ENCODE results near the gene UTP4. TPM values are rescaled to one million over a fixed set of nuclear protein-coding genes. Genes with fewer than 3 reads are reported as not detected.
"Not testable (repeated sequence)": the region's sequence is repeated elsewhere in the genome, so short reads cannot be mapped to it uniquely, and the experiment has no call there.

Gene UTP4
- total RNA-seq, 1 experiment from 2014 or later: 56.1 TPM

DNA sequence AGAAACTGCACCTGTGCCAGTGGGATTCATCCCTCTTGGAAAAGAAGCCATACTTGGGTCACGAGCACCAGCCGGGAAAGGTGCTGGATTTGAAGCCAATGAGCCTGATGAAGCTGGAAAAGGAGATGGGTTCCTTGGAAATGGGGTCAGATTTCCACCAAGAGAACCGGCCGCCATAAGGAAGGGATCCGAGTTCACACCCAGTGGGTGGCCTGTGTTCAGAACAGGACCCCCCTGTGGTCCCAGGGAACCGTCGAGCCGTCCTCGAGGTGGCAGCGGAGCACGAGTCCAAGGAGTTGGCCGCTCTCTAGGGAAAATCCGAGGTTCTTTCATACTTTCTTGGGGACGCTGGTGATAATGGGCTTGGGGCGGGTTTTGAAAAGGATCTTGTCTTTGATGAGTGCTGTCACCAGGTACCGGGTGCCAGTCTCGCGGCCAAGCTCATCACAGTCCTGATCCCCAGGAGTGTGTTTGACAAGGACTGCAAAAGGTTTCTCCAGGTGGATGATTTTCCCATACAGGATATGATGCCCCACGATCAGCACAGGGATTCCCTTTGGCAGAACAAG, 12.3 kb upstream of the UTP4 start:
- no peak for DNase-seq (ENCODE audit: low read depth)
- in situ Hi-C loops (cut with HindIII; ENCODE audit: low pct_unique_long_range_greater_than_20kb, low sequenced_read_pairs): no loop called here

DNA sequence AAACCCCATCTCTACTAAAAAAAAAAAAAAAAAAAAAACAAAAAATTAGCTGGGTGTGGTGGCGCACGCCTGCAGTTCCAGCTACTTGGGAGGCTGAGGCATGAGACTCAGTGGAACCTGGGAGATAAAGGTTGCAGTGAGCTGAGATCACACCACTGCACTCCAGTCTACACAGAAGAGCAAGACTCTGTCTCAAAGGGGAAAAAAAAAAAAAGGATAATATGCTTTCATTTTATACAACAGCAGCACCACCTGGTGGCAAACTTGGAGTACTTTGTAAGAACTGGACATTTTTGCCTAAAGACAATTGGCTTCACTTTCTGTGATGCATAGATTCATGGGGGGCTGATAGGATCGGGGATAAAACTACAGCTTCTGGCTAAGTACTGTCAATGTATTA, 8.5 kb upstream of the UTP4 start:
- in situ Hi-C loops (cut with HindIII; ENCODE audit: low pct_unique_long_range_greater_than_20kb, low sequenced_read_pairs): no loop called here
- peak; percentile 33 for DNase-seq (ENCODE audit: low read depth)

DNA sequence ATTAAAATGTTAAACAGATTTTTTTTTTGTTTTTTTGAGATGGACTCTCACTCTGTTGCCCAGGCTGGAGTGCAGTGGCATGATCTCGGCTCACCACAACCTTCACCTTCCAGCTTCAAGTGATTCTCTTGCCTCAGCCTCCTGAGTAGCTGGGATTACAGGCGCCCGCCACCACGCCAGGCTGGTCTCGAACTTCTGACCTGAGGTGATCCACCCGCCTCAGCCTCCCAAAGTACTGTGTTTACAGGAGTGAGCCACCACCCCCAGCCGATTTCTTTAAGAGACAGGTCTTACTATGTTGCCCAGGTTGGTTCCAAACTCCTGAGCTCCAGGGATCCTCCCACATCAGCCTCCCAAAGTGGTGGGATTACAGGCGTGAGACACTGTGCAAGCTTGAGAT, 8.0 kb upstream of the UTP4 start:
- DNase-seq (ENCODE audit: low read depth); in situ Hi-C loops (cut with HindIII; ENCODE audit: low pct_unique_long_range_greater_than_20kb, low sequenced_read_pairs): not testable (repeated sequence)

DNA sequence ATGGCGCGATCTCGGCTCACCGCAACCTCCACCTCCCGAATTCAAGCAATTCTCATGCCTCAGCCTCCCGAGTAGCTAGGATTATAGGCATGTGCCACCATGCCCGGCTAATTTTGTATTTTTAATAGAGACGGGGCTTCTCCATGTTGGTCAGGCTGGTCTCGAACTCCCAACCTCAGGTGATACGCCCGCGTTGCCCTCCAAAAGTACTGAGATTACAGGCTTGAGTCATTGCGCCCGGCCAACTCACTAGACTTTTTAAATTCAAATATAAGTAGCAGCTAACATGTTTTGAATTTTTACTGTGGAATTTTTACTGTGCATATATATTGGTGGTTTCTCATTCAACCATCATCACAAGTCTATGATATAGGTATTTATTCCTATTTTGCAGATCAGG, 7.5 kb upstream of the UTP4 start:
- in situ Hi-C loops (cut with HindIII; ENCODE audit: low pct_unique_long_range_greater_than_20kb, low sequenced_read_pairs); DNase-seq (ENCODE audit: low read depth): not testable (repeated sequence)

DNA sequence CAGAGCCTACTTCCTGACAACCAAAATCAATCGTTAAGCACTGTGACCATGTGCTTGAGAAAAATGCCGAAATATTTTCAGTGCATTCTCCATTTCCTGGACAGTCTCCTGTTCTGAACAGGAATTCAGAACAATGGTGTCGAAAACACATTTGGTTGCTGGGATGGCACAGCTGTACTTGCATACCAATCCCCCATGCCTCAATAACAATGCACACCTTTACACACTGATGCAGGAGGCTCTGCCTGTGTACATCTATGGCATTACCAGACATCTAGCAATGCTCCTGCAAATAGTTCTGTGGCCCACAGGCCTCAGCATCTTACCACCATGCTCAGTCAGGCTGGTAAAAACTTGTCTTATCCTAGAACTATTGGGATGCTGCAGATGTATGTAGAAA, 6.2 kb upstream of the UTP4 start:
- in situ Hi-C loops (cut with HindIII; ENCODE audit: low pct_unique_long_range_greater_than_20kb, low sequenced_read_pairs): no loop called here
- DNase-seq (ENCODE audit: low read depth): no peak

DNA sequence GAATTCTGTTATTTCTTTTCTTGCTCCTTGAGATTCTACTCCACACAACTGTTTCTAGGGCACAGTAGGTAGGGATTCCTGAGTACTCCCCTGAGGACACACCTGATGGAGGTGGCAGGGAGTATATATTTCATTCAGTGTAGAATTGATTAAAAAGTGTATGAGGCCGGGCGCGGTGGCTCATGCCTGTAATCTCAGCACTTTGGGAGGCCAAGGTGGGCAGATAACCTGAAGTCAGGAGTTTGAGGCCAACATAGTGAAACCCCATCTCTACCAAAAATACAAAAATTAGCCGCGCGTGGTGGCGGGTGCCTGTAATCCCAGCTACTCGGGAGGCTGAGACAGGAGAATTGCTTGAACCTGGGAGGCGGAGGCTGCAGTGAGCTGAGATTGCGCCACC, 5.6 kb upstream of the UTP4 start:
- in situ Hi-C loops (cut with HindIII; ENCODE audit: low pct_unique_long_range_greater_than_20kb, low sequenced_read_pairs): not testable (repeated sequence)

DNA sequence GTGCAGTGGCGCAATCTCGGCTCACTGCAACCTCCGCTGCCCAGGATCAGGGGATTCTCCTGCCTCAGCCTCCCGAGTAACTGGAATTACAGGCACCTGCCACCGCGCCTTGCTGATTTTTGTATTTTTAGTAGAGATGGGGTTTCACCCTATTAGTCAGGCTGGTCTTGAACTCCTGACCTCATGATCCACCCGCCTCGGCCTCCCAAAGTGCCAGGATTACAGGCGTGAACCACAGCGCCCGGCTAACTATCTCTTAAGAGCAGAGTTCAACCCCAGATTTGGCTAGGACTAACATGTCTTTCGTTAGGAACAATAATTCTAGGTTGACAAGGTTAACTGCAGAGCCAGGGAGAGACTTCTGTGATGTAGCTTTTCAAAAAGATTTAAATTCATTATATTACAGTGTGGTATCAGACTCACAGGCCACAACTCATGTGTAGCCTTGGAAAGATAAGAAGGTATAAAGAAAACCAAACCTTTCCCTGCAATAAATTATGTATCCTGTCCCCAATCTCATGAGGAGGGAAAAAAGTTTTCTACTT, 4.4 kb upstream of the UTP4 start:
- no peak for DNase-seq (ENCODE audit: low read depth)
- in situ Hi-C loops (cut with HindIII; ENCODE audit: low pct_unique_long_range_greater_than_20kb, low sequenced_read_pairs): no loop called here

More for the DNA sequence above, 5.6 kb upstream of the UTP4 start:
- not testable (repeated sequence) for DNase-seq (ENCODE audit: low read depth)

DNA sequence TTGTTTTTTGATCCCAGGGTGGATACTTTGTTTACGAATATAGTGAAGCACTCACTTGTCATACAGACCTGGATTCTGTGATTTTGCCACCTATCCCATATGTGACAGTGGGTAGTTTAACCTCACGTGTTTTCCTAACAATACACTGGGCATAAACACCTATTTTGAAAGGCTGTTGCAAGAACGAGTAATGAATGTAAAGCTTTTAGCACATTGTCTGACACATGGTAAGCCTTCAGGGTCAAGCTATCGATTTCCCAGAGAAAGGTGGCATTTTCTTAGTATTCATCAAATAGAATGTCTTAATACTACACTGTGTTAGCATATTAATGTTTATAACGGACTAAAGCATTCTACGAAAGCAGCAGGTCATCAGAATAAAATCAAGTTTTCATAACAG, 2.0 kb upstream of the UTP4 start:
- DNase-seq (ENCODE audit: low read depth): no peak
- in situ Hi-C loops (cut with HindIII; ENCODE audit: low pct_unique_long_range_greater_than_20kb, low sequenced_read_pairs): no loop called here

DNA sequence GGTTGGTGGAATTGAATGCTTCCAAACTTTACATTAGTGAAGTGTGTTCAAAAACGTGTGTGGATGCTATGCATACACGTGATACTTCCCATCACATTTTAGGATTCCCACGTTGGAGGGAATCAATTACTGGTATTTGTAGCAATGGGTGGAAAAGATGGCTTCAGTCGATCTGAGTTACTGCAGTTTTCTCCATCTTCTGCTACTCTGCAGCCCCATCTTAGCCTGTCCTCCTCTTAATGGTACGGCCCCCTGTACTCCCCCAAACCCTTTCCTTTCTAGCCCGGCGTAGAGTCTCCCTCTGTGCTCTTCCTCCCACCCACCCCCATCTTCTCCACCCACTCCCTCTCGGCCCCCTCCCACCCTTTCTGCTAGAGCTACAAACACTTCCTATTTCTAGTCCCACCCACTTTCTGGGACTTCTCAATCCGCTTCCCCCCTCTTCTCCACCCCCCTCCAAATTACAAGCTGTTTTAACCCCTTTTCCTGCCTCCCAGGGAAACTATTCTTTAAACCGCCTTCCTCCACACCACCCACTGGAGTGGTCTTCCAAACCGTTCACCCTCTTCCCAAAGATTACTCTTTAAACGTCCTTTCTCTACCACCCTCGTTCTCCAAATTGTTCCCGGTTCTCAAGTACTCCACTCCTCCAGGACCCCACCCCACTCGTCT, 1.1 kb upstream of the UTP4 start:
- DNase-seq (ENCODE audit: low read depth): peak; percentile 8
- in situ Hi-C loops (cut with HindIII; ENCODE audit: low pct_unique_long_range_greater_than_20kb, low sequenced_read_pairs): no loop called here

DNA sequence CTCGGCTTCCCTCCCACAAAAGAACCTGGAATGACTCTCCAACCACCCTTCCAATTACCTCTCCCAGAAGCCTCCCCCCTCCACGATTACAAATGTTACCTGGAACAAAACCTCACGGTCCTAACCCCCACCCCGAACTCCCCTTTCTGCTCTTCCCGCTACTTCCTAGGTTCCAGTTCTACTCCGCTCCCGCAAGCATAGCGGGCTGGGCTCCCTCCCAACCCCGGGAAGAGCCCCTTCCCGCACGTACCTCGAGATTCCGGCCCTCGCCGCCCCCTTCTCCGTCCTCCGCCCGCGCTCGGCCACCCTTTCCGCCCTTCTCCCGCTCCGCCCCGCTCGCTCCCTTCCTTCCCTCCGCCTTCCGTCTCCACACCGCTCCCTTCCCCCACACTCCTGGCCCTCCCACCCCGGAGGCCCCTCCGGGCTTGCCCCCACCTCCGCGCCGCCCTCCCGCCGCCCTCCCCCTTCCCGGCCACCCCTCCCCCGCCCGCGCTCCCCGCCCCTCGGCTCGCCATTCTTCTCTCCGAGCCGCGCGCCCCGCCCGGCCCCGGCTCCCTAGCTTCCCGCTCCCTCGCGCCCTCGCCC, 518 bp upstream of the UTP4 start:
- in situ Hi-C loops (cut with HindIII; ENCODE audit: low pct_unique_long_range_greater_than_20kb, low sequenced_read_pairs): no loop called here
- peak; percentile 71 for DNase-seq (ENCODE audit: low read depth)

DNA sequence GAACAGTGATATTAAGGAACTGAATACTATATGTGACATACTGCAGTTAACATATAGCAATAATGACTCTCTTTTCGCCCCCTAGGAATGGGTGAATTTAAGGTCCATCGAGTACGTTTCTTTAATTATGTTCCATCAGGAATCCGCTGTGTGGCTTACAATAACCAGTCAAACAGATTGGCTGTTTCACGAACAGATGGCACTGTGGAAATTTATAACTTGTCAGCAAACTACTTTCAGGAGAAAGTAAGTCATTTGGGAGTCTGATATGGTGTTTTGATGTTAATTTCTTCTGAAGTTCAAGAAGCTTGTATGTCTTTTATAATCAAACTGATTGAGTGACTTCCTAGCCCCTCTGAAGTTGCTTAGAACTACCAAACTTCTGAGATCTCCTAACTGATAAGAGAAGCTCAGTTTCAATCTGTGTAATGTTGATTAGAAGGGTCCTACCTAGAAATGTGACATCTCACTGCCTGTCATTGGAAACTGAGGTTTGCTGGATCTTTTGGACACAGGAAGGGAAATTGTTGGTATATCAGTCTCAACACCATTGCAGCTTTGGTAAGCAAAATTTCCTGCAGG, 1.0 kb downstream of the UTP4 start:
- in situ Hi-C loops (cut with HindIII; ENCODE audit: low pct_unique_long_range_greater_than_20kb, low sequenced_read_pairs): no loop called here

DNA sequence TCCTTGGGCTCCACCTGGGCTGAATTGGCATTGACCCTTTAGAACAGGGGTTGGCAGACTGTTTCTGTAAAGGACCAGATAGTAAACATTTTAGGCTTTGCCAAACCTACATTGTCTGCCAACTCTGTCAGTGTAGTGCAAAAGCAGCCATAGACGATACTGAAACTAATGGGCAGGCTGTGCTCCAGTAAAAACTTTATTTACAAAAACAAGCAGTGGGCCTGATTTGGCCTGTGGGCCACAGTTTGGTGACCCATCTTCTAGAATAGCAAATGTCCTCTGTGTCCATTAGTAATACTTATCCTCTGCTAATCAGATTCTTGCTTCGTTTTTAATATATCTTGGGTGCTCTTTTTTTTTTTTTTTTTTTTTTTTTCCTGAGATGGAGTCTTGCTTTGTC, 6.2 kb downstream of the UTP4 start:
- in situ Hi-C loops (cut with HindIII; ENCODE audit: low pct_unique_long_range_greater_than_20kb, low sequenced_read_pairs): no loop called here
- no peak for DNase-seq (ENCODE audit: low read depth)

More for the DNA sequence above, 1.0 kb downstream of the UTP4 start:
- DNase-seq (ENCODE audit: low read depth): no peak

DNA sequence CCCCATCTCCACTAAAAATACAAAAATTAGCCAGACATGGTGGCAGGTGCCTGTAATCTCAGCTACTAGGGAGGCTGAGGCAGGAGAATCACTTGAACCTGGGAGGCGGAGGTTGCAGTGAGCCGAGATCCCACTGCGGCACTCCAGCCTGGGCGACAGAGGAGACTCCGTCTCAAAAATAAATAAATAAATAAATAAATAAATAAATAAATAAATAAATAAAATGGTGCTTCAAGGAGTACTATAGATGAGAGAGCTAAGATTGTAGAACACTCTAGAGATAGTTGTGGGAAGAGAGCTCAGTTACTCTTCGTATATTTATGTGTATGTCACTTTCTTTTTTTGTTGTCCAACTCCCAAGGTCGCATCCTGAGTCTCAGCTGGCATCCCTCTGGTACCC, 7.0 kb downstream of the UTP4 start:
- in situ Hi-C loops (cut with HindIII; ENCODE audit: low pct_unique_long_range_greater_than_20kb, low sequenced_read_pairs); DNase-seq (ENCODE audit: low read depth): not testable (repeated sequence)

DNA sequence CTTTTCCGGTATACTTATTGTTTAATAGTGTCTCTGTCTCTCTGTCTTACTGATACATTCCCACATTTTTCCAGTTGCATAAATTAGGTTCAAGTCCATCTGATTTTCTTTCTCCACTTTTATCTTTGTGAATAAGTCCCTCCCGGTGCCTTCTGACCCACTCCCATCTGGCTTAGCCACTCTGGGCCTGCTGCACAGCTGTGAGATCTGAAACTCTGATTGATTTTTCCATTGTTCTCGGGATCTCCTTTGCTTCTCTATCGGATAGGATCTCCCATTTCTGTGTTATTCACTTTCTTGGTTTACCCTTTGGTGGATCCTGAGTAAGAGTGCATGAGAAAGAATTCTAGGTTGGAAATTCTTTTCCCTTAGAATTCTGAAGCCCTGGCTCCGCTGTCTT, 8.6 kb downstream of the UTP4 start:
- in situ Hi-C loops (cut with HindIII; ENCODE audit: low pct_unique_long_range_greater_than_20kb, low sequenced_read_pairs): no loop called here
- no peak for DNase-seq (ENCODE audit: low read depth)

DNA sequence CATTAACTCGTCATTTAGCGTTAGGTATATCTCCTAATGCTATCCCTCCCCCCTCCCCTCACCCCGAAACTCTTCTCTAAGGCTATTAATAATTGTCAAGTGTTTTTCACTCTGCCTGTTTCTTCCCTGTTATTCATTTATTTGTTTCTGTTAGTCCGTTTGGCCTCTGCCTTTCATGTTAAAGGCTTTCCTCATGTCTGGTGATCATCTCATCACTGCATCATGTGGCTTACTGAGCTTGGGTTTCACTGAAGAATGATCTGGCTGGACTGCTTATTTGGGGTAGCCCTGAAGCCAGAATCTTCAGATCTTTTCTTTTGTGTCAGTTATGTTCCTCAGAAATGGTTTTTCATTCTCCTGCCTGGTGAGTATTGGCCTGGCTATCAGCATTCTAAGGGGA, 9.5 kb downstream of the UTP4 start:
- in situ Hi-C loops (cut with HindIII; ENCODE audit: low pct_unique_long_range_greater_than_20kb, low sequenced_read_pairs): no loop called here
- no peak for DNase-seq (ENCODE audit: low read depth)

DNA sequence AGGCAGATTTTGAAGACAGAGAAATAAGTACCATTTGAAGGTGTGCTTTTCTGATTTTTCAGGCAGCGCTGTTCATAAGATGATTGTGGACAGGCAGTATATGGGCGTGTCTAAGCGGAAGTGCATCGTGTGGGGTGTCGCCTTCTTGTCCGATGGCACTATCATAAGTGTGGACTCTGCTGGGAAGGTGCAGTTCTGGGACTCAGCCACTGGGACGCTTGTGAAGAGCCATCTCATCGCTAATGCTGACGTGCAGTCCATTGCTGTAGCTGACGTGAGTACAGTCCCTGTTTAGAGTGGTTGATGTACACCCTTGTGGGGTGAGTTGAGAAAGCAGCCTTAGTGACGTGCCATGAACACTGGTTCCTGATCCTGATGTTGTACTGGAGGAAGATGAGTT, 10.7 kb downstream of the UTP4 start:
- DNase-seq (ENCODE audit: low read depth): no peak
- in situ Hi-C loops (cut with HindIII; ENCODE audit: low pct_unique_long_range_greater_than_20kb, low sequenced_read_pairs): no loop called here

DNA sequence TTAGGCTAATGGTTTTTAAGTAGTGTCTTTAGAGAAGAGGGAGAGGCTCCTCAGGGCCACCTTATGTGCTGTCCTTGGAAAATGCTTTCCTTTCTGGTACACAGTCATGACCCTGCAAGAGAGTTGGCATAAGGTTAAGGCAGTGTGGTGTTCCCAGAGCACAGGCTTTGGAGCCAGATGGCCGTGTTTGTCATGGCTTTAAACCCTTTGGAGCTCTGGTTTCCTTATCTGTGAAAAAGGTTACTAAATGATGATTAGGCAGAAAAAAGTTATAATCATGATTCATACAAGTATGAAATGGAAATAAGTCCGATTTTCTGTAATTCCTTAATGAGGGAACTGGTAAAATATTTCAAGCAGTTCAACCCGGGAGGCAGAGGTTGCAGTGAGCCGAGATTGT, 13.2 kb downstream of the UTP4 start:
- DNase-seq (ENCODE audit: low read depth): no peak
- in situ Hi-C loops (cut with HindIII; ENCODE audit: low pct_unique_long_range_greater_than_20kb, low sequenced_read_pairs): no loop called here

DNA sequence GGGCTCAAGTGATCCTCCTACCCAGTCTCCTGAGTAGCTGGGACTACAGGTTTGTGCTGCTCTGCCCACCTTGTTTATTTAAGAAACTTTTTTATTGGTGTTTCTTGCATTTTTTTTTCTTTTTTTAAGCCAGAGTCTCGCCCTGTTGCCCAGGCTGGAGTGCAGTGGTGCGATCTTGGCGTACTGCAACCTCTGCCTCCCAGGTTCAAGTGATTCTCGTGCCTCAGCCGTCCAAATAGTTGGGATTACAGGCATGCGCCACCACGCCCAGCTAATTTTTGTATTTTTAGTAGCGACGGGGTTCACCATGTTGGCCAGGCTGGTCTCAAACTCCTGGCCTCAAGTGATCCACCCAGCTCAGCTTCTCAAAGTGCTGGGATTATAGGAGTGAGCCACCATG, 17.2 kb downstream of the UTP4 start:
- DNase-seq (ENCODE audit: low read depth); in situ Hi-C loops (cut with HindIII; ENCODE audit: low pct_unique_long_range_greater_than_20kb, low sequenced_read_pairs): not testable (repeated sequence)

DNA sequence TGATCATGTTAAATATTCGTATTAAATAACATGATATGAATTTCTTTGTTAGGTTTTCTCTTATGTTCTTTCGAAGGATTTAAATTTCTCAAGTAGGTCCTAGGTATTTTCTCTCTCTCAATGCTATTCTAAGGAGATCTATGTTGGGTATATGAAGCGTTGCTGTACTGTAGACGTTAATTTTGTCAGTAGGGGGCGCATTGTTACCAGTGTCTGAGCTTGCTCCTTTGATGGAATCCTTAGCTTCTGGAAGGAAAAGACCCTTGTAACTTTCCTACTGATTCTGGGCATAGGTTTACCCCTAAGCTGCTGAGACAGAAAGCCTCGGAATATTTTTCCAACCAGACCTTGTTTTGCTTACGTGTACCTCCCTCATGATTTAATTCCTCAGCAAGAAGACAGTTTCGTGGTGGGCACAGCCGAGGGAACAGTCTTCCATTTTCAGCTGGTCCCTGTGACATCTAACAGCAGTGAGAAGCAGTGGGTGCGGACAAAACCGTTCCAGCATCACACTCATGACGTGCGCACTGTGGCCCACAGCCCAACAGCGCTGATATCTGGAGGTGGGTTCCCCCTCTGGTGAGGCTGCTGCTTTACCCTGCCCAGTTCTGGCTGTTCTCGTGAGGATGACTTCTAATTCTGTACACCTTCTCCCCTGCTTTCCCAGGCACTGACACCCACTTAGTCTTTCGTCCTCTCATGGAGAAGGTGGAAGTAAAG, 17.9 kb downstream of the UTP4 start:
- in situ Hi-C loops (cut with HindIII; ENCODE audit: low pct_unique_long_range_greater_than_20kb, low sequenced_read_pairs): no loop called here
- peak; percentile 44 for DNase-seq (ENCODE audit: low read depth)

All from Caki2 (cell line).